ENCODE data around the gene INTS6. TPM values are rescaled to one million over a fixed set of nuclear protein-coding genes. Genes with fewer than 3 reads are reported as not detected.

The INTS6 gene
- total and polyA plus RNA-seq, 2 donors (not counting 1 experiment from before 2014, with no cell fraction given) = 15.4 to 74.7 TPM

DNA sequence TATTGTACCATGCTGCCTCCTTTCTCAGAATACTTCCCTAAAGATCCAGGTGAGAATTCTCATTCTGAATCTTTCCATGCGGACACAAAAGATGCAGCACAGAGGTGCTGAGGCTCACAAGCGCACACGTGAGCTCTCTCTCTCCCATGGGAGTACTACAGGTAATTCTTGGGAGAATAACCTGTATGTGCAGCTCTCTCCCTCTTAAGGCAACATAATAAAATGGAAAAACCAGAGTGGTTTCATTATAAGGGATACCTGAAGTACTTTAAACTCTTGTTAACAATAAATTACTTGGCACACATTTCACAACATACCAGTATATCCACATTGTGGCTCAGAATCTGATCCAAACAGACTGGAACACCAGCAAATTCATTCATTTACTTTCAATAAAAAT, 40.4 kb downstream of the INTS6 start:
- Mint-ChIP-seq H3K27me3 (no peaks in the 10 kb centered on the region), H3K4me3 (no peak overlapping the region), H3K27ac (no peak overlapping the region), H3K9me3 (ENCODE audit: insufficient read depth) (peaks cover 4% of the 10 kb centered on the region), H3K4me1 (peaks cover 40% of the 10 kb centered on the region)
- Histone ChIP-seq H3K27ac (ENCODE audit: low read length in 2 of 2) (no peak overlapping the region), H4K20me1 (ENCODE audit: control insufficient read depth, insufficient read depth, low read length, poor library complexity, severe bottlenecking) (peaks cover 7% of the 10 kb centered on the region), H3K4me2 (replicated peaks; ENCODE audit: low read depth, low read length, poor library complexity, severe bottlenecking) (no peak overlapping the region), H3K79me2 (ENCODE audit: control insufficient read depth, insufficient read depth, low read length) (peaks cover 83% of the 10 kb centered on the region), H3K4me1 (ENCODE audit: control insufficient read depth in 2 of 2, insufficient read depth in 2 of 2, low read length in 2 of 2) (peaks cover 12 to 25% of the 10 kb centered on the region in 2 donors), H3K9ac (ENCODE audit: low read length) (no peak overlapping the region), H3K36me3 (replicated peaks in 1 of 2; ENCODE audit: control extremely low read depth in 1 of 2, control insufficient read depth in 1 of 2, extremely low read depth in 1 of 2, insufficient read depth in 2 of 2, low read length in 1 of 2) (peaks cover 3 to 4% of the 10 kb centered on the region in 2 experiments), H3K9me3 (ENCODE audit: control extremely low read depth in 1 of 3, control insufficient read depth in 2 of 3, insufficient read depth in 1 of 3, low read length in 2 of 3) (peaks cover 0 to 9% (median 1%) of the 10 kb centered on the region in 3 donors), H2AFZ (ENCODE audit: insufficient read depth, low read depth, low read length, poor library complexity, severe bottlenecking) (no peak overlapping the region), H3K4me3 (ENCODE audit: control extremely low read depth in 1 of 5, extremely low read depth in 1 of 5, insufficient read depth in 1 of 5, low read depth in 2 of 5, low read length in 4 of 5) (no peak overlapping the region), H3K27me3 (replicated peaks in 1 of 4; ENCODE audit: control extremely low read depth in 1 of 4, control insufficient read depth in 3 of 4, insufficient read depth in 4 of 4, low read length in 3 of 4) (no peaks in the 10 kb centered on the region)
- DNase-seq (no peak), ATAC-seq (ENCODE audit: low read depth) (no peak)
- no peak for TF ChIP-seq EZH2 (IDR thresholded peaks at IDR 0.05; ENCODE audit: borderline replicate concordance, insufficient read depth, low read depth, low read length, poor library complexity, severe bottlenecking)
- TF ChIP-seq, protein P1, sequence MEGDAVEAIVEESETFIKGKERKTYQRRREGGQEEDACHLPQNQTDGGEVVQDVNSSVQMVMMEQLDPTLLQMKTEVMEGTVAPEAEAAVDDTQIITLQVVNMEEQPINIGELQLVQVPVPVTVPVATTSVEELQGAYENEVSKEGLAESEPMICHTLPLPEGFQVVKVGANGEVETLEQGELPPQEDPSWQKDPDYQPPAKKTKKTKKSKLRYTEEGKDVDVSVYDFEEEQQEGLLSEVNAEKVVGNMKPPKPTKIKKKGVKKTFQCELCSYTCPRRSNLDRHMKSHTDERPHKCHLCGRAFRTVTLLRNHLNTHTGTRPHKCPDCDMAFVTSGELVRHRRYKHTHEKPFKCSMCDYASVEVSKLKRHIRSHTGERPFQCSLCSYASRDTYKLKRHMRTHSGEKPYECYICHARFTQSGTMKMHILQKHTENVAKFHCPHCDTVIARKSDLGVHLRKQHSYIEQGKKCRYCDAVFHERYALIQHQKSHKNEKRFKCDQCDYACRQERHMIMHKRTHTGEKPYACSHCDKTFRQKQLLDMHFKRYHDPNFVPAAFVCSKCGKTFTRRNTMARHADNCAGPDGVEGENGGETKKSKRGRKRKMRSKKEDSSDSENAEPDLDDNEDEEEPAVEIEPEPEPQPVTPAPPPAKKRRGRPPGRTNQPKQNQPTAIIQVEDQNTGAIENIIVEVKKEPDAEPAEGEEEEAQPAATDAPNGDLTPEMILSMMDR (IDR thresholded peaks at IDR 0.05) = no peak
- intact Hi-C loops (cut with micrococcal nuclease) = no loop called here
- ChIA-PET POLR2A (no interaction called here), CTCF (no interaction called here)
- WGBS (ENCODE audit: insufficient coverage) = no CpG with 5 or more reads among the region's 3 CpGs

DNA sequence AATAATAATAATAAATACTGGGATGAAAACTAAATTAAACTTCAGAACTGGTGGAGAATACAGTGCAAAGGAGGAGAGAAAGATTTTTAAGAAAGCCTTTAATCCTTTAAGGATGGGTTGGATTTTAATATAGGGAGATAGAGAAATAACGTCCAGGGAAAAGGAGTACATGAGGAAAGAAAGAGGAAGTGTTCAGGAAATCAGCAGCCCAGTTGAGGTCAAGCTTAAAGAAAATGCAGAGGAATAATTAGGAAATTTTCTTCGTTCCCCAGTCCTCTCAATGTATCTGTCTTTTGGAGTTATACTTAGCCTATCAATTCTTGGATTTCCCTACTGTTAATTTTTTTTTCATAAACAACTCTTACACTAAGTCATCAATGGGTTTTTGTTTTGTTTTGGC, 47.7 kb downstream of the INTS6 start:
- Mint-ChIP-seq H3K27me3 (no peaks in the 10 kb centered on the region), H3K4me1 (peaks cover 42% of the 10 kb centered on the region), H3K27ac (no peak overlapping the region), H3K4me3 (no peak overlapping the region), H3K9me3 (ENCODE audit: insufficient read depth) (no peaks in the 10 kb centered on the region)
- peaks cover 91% of the 10 kb centered on the region for H3K79me2 ChIP-seq (ENCODE audit: control insufficient read depth, insufficient read depth, low read length)
- H3K4me3 ChIP-seq (ENCODE audit: control extremely low read depth in 1 of 5, extremely low read depth in 1 of 5, insufficient read depth in 1 of 5, low read depth in 2 of 5, low read length in 4 of 5) = no peak overlapping the region
- no peak for TF ChIP-seq EZH2 (IDR thresholded peaks at IDR 0.05; ENCODE audit: borderline replicate concordance, insufficient read depth, low read depth, low read length, poor library complexity, severe bottlenecking)
- TF ChIP-seq, protein P1 (IDR thresholded peaks at IDR 0.05) = no peak
- H3K27me3 ChIP-seq (replicated peaks in 1 of 4; ENCODE audit: control extremely low read depth in 1 of 4, control insufficient read depth in 3 of 4, insufficient read depth in 4 of 4, low read length in 3 of 4) = no peaks in the 10 kb centered on the region
- 29% methylated on average over 1 of the region's 2 CpGs for WGBS (ENCODE audit: insufficient coverage)
- H3K4me2 ChIP-seq (replicated peaks; ENCODE audit: low read depth, low read length, poor library complexity, severe bottlenecking) = no peak overlapping the region
- H3K9me3 ChIP-seq (ENCODE audit: control extremely low read depth in 1 of 3, control insufficient read depth in 2 of 3, insufficient read depth in 1 of 3, low read length in 2 of 3) = no peaks in the 10 kb centered on the region
- peaks cover 8 to 11% of the 10 kb centered on the region in 2 donors for H3K4me1 ChIP-seq (ENCODE audit: control insufficient read depth in 2 of 2, insufficient read depth in 2 of 2, low read length in 2 of 2)
- H3K36me3 ChIP-seq (replicated peaks in 1 of 2; ENCODE audit: control extremely low read depth in 1 of 2, control insufficient read depth in 1 of 2, extremely low read depth in 1 of 2, insufficient read depth in 2 of 2, low read length in 1 of 2) = peaks cover 3% of the 10 kb centered on the region in 2 experiments
- CTCF ChIA-PET = interaction anchor here (1.2 kb wide), 1 partner anchor 393 kb away, joined by 3 read pairs; no protein-coding TSS in a partner anchor
- POLR2A ChIA-PET = no interaction called here
- H2AFZ ChIP-seq (ENCODE audit: insufficient read depth, low read depth, low read length, poor library complexity, severe bottlenecking) = no peak overlapping the region
- H3K9ac ChIP-seq (ENCODE audit: low read length) = no peak overlapping the region
- DNase-seq (no peak), ATAC-seq (ENCODE audit: low read depth) (no peak)
- H4K20me1 ChIP-seq (ENCODE audit: control insufficient read depth, insufficient read depth, low read length, poor library complexity, severe bottlenecking) = peaks cover 25% of the 10 kb centered on the region
- intact Hi-C loops (cut with micrococcal nuclease) = no loop called here
- H3K27ac ChIP-seq (ENCODE audit: low read length in 2 of 2) = peak overlapping the region in 1 of 2 donors; percentile 1

Measured in B cell (primary cell).